ENCODE results near the gene TMEM255B.
"Not testable (repeated sequence)": the region's sequence is repeated elsewhere in the genome, so short reads cannot be mapped to it uniquely, and the experiment has no call there.

Gene TMEM255B

DNA sequence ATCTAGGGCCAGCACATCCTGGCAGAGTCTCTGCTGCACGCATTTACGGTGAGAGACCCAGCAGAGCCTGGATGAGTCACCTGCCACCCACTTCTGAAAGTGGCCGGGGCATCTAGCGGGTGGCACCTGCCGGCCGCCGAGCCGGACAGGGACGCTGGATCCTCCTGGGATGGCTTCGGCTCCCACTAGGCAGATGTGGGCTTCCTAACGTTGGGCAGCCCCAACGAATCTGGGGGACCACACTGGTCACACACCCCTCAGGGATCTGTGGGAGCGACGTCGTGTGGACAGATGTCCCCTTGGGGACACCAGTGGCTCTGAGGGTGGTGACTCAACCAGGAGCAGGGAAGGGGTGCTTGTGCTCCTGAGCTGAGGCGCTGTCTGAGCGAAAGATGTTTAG is 32.2 kb downstream of the TMEM255B start:
- DNase-seq, result no peak

DNA sequence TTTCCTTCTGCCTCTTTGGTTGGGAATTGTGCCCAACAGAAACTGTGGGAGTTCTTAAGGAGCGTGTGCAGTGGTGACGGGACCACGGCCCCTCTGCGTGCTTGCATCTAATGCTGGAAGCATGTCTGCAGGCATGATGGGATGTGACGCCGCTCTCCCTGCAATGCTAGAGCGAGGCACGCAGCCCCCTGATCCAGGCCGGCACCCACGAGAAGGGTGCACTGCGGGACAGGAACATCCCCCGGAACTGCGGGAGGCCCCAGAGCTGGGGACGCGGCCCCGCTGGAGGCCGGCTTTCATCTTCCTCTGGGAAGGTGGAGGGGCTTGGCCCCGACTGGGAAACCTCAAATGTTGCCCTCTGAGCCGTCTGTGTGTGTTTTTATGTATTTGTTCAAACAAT is 32.7 kb downstream of the TMEM255B start:
- DNase-seq, result no peak

DNA sequence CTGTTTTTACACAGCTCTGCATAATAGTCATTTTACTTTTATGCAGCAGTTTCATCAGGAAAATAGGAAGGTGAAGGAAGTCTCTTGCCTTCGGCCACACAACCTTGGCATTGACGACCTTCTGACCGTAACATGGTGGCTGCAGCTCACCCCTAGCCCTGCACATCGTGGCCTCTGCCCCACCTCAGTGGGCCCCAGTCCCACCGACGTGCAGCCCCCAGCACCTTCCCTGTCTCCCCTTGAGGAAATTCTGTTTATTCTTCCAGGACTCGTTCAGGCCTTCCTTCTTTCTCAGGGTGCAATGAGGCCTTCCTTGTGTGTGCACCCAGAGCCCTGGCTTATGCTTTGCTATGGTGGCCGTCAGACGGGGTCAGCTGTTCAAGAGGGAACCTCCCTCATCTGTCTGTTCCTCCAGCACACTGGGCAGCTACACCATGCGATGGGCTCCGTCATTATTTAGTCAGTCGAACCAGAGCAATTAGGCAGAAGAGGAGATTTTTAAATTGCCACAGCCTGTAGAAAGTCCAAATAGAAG is 33.3 kb downstream of the TMEM255B start:
- DNase-seq, result no peak

DNA sequence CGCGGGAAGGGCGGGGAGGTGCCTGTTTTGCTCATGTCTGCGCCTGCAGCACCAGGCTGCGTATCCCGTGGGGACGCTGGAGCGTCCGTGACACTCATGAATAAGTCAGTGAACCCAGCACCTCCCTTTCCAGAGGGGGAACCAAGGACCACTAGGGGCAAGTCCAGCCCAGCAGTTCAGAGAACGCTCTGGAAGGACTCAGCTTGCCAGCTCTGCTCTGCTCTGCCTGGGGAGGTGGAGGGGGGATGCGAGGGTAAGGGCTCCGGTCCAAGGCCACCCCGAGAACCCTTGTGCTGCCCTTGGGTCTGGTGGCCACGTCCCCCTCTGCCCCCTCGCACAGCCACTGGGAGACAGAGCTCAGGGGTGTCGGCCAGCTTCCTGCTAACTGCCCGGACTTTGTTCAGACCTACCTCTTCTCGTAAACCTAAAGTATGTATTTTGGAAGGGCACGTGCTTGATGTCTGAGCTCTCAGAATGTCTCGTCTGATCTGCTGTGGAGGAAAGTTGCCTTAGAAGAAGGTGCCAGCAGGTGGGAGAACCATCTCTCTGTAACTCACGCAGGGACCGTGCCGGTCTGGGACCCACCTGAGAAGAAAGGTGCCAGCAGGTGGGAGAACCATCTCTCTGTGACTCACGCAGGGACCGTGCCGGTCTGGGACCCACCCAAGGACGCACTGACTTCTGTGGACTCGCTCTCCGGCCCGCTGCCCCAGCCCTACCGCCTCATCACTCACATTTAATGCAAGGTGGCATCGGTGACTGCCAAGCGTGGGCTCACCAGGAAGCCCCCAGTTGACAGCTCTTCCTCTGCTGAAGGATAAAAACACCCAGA is 34.1 kb downstream of the TMEM255B start:
- no peak for DNase-seq

DNA sequence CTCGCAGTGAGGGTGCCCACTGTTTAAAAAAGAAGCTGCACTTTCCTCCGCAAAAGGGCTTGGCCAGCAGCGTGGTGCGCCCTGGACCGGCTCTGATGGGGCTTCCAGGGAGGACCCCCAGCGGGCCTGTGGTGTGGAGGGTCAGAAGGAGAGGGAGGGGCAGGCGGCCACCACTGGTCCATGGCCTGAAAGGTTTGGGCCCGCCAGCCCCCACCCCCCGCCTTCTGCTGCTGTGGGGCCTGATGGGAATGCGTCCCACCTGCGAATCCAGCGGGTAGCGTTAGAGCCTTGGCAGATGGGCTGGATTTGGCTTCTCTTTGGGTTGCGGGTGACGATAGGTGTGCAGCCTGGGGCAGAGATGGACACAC is 34.7 kb downstream of the TMEM255B start:
- DNase-seq, result no peak

DNA sequence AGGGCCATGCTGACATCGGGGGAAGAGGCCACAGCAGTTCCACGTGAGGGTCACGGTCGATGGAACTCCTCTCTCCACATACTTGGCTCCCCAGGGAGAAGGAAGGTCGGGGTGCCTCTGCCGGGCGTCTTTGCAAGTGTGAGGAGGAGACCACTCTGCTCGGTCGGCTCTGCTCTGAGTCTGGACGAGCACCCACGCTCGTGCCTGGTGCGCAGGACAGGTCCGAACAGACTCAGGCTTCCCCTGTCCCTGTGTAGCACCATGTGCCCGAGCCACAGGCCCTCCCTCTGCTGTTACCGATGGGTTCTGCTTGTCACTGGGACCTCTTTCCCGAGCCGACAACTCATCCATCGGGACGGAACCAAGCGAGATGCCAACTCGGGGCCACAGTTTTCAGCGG is 35.1 kb downstream of the TMEM255B start:
- no peak for DNase-seq

DNA sequence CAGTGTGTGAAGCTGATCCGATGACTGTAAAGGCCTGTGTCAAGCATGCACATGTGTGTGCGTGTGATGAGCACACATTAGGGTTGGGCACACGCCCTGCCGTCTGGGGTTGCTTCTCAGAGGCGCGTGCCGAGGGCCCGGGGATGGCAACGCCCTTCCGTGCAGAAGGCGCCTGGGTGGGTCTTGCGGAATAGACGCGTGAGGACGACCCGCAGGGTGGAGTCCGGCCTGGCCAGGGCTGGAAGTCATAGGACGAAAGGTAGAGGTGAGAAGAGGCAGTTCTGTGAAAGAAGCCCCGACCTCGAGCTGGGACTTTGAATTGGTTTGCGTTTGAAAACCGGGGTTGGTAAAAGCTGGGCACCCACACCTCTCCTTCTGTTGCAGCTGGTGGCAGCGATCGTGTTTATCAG is 35.7 kb downstream of the TMEM255B start:
- no peak for DNase-seq

DNA sequence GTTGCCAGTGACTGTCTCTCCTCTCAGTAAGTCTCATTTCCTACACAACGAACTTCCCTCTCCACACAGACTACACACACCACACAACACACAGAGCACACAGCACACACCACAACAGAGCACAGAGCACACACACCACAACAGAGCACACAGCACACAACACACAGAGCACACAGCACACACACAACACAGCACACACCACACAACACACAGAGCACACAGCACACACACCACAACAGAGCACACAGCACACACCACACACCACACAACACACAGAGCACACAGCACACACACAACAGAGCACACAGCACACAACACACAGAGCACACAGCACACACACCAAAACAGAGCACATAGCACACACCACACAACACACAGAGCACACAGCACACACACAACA is 36.3 kb downstream of the TMEM255B start:
- not testable (repeated sequence) for DNase-seq

DNA sequence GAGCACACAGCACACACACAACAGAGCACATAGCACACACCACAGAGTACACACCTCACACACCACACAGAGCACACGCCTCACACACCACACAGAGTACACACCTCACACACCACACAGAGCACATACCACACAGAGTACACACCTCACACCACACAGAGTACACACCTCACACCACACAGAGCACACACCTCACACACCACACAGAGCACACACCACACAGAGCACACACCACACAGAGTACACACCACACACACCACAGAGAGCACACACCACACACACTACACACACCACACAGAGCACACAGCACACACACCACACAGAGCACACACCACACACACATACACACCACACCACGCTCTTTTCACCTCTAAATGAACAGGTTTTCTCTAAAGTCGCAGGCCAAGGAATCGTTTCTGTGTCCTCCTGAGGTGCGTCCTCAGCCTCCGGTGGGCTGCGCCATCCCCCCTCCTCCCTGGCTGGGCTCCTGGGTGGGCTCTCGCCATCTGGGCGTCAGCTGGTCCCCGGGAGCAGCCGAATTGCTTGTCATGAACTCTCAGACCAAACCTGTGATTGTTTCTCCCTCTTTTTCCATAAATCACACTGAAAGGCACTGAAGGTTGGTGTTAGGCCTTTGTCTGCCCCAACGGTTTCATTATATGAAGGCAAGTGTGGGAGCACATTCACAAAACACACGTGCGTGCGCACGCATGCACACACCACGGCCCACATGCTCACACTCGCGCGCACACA is 37.4 kb downstream of the TMEM255B start:
- DNase-seq, result no peak

DNA sequence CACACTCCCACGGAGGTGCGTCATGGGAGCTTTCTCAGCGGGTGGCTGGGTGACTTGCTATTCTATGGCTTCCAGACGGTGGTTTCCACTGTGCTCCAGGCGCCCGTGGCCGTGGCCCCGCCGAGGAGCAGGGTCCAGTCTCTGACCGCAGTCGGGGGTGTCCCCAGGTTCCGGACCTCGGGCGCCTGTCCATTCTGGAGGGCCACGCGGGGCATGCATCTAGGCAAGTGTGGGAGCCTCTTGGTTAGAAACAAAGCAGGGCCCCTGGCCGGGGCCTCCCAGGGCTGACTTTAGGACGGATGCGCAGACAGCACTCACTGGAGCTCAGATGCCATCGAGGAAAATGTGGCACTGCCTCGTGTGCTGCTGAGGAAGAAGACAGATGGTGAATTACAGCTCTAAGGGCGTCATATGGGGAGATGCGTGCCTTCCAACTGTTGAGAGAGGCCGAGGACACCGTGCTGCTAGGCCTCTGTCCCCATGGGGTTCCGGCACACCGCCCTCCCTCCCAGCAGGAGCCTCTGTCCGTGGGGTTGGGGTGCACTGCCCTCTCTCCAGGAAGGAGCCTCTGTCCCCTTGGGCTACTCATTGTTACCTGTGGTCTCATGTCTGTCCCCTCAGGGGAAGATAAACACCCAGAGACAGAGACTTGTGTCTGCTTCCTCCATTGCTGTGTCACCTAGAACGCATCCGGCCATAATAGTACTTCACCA is 38.1 kb downstream of the TMEM255B start:
- no peak for DNase-seq

DNA sequence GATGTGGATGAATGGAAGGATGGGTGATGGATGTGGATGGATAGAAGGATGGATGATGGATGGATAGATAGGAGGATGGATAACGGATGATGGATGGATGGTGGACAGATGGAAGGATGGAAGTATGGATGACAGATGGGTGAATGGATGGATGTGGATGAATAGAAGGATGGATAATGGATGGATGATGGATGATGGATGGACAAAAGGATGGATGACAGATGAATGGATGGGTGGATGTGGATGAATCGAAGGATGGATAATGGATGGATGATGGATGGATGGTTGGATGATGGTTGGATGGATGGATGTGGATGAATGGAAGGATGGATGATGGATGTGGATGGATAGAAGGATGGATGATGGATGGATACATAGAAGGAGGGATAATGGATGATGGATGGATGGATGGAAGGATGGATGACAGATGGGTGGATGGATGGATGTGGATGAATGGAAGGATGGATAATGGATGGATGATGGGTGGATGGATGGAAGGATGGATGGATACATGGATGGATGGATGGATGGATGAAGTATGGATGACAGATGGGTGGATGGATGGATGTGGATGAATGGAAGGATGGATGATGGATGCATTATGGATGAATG is 39.3 kb downstream of the TMEM255B start:
- no peak for DNase-seq

DNA sequence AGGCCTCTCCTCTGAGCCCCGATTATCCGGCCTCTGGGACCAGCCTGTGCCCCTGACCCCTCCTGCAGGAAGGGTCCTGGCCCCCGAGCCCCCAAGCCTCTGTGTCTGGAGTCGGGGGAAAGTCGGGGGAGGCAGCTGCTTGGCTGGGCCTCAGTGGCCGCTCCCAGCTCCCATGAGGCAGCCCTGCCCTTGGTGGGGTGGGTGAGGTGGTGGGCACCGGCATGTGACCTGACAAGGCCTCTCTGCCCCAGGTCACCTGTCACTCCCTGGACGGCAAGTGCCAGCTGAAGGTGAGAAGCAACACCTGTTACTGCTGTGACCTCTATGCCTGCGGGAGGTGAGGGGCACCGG is 41.5 kb downstream of the TMEM255B start:
- DNase-seq, result no peak

DNA sequence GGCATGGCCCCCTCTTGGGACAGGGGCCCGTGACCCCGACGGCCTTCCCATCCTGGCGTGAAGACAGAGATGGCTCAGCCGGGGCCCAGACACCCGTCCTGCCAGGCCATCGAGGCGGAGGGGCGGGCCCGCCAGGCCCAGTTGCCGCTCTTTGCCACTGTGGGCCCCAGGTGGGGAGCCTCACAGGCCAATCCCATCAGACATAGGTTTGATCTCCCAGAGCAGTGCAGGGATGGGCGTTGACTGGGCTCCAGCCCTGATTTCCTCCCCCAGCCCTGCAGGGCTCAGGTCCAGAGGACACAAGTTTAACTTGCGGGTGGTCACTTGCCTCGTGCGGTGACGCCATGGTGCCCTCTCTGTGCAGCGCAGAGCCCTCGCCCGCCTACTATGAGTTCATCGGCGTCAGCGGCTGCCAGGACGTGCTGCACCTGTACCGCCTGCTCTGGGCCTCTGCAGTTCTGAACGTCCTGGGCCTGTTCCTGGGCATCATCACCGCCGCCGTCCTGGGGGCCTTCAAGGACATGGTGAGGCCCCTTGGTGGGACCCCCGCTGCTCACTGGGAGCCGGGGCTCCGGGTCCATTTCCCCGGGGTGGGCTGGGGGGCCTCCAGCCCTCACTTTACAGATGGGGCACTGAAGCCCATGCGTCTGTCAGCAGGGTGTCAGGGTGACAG is 42.4 kb downstream of the TMEM255B start:
- no peak for DNase-seq

DNA sequence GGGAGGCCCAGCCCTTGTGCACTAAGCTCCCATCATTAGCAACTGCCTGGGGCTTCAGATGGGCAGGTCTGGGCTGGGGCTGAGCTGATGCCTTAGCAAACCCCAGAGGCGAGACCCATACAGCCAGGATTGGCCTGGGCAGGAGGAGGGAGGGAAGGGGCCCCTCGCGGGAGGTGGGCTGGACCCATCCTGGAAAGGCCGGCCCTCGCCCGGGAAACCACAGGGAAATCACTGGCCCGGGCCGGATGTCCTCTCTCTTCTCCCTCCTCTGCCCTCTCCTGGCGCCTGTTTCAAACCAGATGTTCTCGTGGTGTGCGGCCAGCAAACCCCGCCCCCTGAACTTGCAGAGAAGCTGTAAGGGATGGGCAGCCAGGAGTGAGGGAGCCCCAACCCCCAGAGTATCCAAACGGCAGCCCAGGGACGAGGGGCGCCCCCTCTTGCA is 43.1 kb downstream of the TMEM255B start:
- no peak for DNase-seq

DNA sequence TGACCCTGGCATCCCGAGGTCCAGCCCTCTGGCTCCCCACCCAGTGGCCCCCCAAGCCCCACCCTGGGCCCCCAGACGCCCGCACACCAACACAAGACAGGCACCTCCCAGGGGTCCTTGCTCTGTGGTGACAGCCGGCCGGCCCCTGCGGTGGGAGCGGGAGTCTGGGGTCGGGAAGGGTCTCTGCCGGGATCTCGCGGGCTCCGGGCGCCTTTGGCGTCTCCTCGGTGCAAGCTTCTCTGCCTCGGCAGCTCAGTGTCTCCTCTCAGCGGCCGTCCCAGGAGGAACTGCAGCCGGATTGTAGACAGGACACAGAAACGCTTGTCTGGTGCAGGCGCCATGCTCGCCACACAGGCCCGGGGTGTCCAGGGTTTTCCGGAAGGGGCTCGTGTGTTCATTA is 43.7 kb downstream of the TMEM255B start:
- DNase-seq, result no peak

DNA sequence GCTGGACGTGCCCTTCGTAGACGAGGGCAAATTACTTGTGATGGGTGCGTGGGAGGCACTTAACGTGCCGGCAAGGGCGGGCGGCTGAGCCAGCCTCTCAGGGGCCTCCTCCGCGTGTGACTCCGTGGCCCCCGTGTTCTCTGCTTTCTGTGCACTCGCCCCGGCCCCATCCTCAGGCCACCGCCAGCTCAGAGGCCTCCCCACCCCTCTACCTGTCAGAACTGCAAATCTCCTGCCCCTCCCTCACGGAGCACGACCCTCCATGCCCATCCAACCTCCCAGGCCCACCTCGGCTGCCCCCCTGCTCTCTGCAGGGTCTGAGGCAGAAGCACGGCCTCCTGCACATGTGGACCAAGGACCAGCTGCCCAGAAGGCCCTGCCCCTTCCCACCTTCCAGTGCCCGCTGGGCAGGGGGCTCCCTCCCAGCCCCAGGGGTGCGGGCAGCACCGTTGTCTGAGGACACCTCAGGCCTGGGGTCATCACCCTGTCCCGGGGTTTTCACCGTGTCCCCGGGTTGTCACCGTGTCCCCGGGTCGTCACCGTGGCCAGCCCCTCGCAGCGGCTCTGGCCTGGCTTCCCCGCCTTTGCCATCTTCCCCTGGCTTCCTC is 44.5 kb downstream of the TMEM255B start:
- DNase-seq, result no peak

DNA sequence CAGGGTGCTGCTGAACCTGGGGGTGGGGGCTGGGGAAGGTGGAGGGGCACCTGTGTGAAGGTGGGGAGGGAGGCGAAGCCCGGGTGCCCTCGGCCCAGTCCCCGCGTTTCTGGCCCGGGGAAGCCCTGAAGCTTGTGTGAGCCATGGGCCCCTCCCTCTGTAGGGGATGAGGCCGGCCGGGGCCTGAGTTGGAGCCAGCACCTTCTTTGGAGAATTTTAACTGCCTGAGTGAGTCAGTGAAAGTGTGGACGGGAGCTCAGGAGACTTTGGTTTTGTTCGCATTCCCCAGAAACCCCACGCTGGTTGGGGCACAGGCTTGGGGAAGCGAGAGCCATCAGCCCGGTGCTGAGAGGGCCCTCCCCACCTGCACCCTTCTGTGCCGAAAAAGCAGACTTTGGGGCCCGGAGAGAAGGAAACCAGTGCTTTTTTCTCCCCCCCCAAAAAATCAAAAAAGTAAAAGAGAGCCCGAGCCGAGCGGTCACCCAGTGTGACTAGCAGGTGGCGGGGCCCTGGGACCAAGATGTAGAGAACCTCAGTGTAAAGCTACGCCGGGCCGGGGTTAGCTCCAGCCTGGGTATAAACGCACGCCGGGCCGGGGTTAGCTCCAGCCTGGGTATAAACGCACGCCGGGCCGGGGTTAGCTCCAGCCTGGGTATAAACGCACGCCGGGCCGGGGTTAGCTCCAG is 45.1 kb downstream of the TMEM255B start:
- no peak for DNase-seq

DNA sequence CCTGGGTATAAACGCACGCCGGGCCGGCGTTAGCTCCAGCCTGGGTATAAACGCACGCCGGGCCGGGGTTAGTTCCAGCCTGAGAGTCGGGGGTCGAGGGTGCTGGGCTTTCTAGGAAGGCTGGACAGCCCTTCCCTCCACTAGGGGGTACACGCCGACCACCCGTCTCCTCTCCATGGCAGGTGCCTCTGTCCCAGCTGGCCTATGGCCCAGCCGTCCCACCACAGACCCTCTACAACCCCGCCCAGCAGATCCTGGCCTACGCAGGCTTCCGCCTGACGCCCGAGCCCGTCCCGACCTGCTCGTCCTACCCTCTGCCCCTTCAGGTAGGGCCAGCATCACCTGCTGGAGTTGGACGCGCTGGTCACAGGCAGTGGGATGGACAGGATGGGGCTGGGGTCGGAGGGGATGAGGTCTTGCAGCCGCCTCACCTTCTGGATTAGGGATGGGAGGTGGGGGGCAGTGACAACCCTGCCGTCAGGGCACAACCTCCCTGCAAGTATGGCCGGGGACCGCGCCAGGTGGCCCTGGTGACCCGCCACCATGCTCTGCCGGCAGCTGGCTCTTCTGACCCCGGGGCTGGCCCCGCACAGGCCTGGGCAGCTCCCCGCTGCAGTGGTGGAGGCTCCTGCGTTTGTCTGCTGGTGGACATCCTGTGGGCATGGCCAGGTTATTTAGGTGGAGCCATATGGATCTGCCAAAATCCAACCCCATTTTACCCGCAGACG is 45.8 kb downstream of the TMEM255B start:
- no peak for DNase-seq

DNA sequence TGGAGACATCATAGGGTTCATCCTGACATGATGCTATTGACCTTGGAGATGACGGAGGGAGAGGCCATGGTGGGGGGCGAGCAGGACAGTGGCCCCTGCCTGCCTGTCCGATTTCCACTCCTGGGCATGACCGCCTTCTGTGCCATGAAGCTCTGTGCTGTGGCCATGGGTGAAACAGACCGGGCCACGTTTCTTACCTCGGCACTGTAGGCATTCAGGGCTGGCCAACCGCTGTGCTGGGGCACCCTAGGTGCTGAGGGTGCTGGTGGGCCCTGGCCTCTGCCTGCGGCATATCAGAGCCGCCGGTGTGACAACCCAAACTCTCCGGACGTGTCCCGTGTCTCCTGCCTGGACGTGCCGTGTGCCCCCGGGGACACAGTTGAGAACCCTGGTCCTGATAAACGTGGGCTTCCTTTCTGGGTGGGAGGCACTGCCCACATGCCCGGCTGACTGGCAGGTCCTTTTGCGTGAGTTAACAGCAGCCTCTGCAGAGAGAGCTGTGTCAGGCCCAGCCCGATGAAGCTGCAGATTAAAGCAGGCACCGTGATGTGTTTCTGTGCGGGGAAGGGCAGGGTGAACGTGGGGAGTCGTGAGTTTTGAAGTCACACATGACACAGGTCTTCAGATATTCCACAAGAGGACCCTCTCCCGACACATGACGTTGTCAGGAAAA is 46.5 kb downstream of the TMEM255B start:
- no peak for DNase-seq

DNA sequence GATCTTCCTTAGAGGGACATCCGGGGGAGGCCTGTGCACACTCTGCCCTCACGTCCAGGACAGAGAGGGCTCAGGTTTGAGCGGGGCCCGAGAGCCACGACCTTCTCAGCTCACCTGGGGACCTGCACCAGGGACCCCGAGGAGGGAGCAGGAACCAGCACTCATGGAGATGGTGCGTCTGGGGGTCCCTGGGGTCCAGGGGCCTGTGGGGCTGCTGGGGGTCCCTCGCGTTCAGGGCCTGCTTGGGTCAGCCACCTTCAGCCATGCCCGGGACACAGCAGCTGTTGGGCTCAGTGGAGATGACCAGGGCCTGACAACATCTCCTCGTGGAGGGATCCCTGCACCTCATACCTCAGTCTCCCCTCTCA is 47.1 kb downstream of the TMEM255B start:
- DNase-seq, result no peak

Data from midbrain (tissue), 1 donor.